G401.6 (cell line): ENCODE results near the gene ZNF750.

ENCODE experiments used
- FAIRE-seq: peaks from 2 replicates; lab custom pipeline; 2012; peaks lifted over from hg19 to GRCh38; lab: Jason Lieb, UNC

Gene ZNF750

DNA sequence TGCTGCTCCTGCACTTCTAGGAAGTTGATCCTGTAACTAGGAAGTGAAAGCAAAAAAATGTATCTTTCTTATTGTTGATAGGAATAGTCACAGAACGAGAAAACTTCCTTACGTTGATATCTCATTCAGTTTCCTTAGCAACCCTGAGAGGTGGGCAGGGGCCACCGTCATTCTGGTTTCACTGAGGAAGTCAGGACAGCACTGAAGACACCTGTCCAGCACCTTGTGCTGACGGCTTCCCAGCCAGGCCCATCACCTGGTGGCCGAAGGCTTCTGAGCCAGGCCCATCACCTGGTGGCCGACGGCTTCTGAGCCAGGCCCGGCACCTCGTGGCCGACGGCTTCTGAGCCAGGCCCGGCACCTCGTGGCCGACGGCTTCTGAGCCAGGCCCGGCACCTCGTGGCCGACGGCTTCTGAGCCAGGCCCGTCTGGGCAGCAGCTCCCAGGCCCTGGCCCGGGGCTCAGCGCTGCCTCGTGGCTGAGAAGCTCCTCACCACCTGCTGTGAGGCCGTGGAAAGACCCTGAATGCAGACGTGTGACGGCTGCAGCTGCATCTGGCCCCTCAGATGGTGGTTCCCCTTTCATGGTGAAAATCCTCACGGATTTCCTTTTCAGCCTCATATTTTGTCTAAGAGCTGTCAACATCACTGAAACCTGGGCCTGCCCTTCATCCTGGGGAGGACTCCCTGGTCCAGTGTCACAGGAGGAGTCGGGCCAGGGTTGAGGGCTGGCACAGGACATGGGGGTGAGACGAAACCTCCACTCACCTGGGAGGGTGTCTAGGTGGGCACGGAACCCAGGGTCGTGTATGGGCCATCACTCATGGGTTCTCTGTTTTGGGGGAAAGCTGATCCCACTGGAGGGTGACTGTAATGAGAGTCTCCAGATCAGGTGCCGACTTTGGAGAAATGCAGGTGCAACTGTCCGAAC, 33.0 kb upstream of the ZNF750 start:
- no peak for FAIRE-seq

DNA sequence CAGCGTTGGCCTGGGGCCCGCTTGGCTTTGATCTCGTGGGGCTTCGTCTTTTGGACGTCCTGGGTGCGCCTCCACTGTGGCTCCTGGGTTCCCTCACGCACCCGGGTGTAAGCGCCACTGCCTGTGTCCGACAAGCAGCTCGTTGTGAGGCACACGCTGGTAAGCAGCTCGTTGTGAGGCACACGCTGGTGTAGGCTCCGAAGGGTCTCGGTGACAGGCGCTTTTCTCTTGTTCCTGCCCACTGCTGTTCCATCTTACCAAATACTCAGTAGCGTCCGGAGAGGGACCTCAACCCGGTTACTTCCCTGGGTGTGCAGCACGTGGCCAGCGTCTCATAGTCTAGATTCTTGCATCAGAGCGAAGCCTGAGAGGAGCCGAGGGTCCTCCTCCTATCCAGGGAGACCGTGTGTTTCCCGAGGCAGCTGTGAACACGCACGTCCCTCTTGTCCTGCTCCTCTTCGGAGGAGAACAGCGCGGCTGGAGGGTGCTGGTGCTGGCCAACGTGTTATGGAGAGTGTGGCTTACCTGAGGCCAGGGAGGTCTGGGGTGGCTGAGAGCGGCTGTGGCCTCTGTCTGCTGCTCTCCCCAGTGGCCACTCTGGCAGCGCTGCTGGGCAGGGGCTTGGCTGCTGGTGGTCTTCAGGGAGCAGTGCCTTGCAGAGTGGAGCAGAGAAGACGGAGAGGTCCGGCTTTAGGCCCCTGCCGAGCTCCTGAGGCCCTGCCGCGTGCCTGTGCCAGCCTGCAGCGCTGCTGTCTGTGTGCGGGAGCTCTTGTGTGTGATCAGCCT, 32.1 kb upstream of the ZNF750 start:
- no peak for FAIRE-seq

DNA sequence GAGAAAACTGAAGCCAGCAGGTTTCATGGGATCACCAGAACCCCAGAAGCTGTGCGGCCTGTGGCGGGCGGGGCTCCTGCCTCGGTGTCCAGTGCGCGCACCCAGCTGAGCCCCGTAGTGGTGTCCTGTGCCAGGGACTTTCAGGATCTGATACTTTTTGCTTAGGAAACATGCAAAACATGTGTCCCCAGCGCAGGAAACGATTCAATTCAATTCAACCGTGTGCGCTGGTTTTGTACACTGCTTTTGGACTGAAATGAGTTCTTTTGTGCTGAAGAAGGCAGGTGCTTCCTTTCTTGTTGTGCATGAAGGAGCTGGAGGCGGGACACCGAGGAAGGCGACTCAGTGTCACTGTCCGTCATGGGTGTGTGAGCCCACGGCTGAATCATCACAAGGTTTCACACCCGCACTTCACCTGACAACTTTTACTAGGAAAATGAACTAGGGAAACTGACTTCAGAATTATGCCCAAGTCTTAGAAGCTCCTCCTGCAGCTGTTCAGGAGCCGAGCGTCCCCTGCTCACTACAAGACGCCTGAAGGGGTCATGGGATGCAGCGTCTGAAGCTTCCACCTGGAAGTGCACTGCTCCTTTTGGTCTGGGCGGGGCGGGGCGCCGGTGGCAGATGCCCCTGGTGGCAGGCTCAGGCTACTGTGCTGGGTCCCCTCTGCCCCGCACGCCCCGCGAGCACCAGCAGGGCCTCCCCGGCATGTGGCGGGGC, 31.4 kb upstream of the ZNF750 start:
- no peak for FAIRE-seq

DNA sequence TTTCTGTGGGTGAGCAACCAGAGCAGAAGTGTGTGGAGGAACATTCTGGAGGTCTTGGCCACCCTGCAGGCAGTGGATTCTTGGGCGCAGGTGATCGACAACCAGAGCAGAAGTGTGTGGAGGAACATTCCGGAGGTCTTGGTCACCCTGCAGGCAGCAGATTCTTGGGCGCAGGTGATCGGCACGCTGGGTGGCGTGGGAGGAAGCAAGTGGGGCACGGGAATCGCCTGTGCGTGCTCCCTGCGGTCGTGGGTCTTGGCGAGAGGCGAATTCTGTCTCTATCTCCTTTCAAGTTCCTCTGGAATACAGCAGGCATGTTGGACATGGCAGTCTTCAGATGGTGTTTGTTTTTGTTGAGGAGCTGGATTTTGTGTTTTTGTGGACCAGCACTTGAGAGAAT, 30.7 kb upstream of the ZNF750 start:
- no peak for FAIRE-seq

DNA sequence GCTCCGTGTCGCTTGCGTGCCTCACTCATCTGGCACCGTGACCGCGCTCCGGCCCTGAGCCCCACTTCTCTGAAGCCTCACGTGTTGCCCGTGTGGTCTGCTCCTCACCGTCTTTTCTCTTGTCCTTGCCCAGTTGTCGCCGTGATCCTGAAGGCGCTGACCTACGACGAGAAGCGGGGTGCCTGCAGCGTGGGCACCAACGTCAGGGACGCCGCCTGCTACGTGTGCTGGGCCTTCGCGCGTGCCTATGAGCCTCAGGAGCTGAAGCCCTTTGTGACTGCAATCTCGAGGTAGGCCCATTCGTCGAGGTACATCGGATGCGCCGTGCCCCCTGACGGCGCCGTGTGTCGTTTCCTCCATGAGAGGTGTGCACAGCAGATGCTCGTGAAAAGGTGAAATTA, 30.3 kb upstream of the ZNF750 start:
- FAIRE-seq, result no peak

DNA sequence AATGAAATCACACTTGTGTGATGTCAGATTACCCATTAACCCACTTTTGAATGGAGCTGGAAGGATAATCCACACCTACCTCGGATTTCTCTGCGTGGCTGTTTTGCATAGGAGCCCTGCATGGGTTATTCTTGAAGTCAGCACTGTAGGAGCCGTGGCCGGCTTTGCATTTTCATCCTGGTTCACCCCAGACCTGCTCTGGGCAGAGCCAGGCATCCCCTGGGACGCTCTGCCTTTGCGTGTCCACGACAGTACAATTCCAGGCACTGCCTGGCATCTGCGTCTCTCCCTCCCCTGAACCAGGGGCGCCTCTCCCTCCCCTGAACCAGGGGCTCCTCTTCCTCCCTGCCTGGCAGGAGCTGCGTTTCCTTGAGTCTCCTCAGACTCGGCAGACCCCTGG, 29.7 kb upstream of the ZNF750 start:
- no peak for FAIRE-seq

DNA sequence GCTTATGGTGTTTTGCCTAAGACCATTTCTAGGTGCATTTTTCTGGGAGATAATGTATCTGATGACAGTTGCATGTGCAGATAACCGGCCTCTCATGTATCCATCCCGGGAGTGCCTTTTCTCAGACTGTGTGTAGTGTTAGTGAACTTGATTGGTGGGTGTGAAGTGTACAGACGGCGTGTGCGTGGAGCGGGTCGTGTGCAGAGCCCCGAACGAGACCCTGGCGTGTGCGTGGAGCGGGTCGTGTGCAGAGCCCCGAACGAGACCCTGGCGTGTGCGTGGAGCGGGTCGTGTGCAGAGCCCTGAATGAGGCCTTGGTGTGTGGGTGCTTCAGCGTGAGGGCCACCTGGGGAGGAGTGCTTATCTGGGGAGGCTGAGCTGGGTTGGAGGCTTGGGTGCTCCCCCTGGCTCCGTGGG, 28.9 kb upstream of the ZNF750 start:
- no peak for FAIRE-seq

DNA sequence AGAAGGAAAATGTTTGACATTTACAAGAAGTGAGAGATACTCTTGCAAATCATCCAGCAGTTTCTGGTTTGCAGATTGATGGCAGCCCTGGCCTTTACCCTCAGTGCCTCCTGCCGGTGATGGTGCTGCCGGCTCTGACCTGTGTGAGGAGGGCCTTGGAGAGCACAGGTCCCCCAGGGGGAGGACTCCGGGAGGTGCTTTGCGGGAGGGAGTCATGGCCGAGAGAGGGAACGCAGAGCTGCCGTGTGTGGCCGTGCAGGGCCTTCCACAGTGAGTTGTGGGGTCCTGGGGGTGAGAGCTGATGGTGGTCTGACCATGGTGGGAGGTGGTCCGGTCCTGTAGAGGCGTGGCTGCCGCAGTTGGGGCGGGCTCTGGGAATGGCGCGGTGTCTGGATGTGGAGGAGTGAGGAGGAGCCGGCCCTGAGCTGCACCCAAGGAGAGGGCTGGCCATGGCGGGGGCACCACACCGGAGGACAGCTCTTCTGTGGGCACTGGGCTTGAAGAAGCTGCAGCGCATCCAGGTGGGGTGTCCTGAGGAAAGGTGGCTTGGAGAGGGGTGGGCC, 28.0 kb upstream of the ZNF750 start:
- no peak for FAIRE-seq

DNA sequence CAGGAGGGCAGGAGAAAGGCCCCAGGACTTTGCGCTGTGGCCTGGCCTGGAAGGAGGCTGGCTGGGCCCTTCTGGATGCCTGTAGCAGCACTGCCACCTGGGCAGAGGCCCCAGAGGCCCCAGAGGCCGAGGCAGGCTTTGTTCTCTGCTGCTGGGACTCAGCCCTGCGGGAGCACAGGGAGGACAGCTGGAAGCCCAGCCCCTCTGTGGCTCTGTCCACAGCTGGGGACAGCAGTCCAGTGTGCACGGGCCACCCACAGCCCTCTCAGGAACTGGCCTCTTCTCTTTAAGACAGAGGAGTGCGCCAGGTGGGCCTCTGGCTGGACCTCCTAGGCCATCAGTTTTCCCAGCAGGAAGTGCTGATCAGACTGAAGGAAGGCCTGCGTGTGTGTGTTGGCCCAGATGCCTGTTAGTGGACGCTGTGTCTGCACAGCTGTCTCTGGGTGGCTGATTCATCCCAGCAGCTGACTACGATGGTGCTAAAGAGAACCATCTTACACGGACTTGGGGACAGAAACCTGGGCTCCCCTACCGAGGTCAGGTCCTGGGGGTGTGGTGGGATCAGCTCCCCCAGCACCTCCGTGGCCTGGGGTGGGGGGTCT, 26.9 kb upstream of the ZNF750 start:
- no peak for FAIRE-seq

DNA sequence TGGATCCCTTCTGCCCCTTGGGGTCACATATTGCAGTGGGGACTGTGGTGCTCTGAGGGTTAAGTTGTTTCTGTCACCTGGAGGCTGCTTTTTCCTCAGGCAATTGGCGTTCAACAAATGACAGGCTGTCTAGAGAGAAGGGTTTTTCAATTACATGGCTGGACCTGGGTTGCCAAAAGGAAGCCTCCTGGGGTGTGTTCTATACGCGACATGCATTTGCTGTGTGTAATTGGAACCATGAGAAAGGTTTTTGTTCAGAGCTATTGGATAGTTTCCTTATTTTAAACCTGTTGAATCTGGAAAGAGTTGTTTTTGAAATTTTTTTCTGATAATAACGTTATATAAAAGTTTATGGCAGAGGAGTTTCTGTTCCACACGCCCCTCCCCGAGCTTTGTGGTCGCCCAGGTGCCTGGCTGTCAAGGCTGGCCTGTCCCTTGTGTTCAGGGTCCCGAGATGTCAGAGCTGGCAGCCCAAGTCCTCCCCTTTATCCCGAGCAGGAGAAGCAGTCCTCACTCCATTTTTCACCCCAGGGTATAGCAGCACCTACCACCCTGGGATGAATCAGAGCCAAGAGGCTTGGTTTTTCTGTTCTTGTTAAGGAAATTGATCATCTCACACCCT, 26.1 kb upstream of the ZNF750 start:
- no peak for FAIRE-seq

DNA sequence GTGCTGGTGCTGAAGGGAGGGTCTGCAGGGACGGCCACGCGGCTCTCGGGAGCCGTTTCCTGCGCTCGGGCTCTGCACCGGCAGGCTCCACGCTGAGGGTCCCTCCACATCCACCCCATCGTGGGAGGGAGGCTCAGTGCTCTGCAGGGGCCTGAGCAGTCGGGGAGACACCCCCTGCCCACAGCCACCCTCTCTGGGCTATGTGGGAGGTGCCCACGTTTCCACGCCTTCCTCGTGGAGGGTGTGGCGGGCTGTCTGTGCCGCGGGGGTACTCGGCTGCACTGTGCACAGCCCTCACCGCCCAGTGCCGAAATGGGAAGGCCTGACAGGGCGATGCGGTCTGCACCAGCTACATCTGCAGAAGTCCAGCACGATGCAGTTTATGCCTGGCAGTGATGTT, 25.5 kb upstream of the ZNF750 start:
- FAIRE-seq, result no peak

DNA sequence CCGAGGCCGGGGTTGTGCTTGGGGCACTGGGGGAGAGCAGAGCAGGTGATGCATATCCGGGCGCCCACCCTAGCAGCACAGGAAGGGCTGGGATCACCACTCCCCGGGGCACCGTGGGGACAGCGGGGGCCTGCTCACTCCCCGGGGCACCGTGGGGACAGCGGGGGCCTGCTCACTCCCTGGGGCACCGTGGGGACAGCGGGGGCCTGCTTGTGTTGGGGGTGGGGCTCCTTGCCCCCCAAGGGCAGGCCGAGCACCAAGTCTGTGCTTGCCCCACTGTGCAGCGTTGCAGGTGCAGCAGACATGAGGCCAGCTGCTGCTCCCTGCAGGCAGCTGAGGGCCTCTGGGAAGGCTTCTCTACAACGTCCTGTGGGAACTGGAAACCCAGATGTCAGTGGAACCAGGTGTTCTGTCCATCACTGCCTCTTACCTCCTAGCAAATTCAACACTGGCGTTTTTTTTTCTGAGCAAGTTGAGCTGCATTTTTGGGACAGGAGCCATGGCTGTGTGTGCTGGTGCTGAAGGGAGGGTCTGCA, 25.0 kb upstream of the ZNF750 start:
- FAIRE-seq, result no peak

DNA sequence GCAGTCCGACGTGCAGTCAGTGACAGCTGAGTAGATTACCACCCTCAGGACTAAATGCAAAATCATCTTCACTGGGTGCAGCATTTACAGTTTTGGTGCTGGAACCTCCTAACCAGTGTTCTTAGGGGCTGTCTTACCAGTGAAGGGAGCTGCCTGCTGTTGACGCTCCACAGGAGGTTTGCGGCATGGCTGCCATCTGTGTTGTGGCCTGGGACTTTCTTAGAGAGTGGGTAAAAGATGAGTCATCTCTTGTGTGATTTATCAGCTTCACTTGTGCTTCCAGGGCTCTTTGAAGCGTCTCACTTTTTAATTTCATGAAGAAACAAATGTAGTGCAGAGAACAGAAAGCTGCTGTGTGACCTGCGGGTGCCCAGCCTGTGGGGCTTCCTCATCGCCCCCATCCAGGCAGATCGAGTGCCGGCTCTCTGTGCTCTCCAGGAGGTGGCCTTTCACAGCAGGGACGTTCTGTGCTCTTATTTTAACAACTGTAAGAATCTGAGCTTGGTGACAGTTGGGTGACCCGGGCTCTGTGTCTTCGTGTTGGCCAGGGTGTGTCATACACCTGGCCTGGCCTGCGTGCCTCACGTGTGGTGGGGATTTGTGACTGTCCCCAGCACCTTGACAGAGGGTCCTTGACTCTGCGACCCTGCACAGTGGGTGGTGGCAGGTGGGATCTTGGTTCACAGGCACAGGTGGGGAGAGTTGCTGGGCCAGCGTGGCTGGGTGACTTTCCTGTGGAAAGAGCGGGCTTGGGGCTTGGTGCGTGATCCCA, 24.3 kb upstream of the ZNF750 start:
- no peak for FAIRE-seq

DNA sequence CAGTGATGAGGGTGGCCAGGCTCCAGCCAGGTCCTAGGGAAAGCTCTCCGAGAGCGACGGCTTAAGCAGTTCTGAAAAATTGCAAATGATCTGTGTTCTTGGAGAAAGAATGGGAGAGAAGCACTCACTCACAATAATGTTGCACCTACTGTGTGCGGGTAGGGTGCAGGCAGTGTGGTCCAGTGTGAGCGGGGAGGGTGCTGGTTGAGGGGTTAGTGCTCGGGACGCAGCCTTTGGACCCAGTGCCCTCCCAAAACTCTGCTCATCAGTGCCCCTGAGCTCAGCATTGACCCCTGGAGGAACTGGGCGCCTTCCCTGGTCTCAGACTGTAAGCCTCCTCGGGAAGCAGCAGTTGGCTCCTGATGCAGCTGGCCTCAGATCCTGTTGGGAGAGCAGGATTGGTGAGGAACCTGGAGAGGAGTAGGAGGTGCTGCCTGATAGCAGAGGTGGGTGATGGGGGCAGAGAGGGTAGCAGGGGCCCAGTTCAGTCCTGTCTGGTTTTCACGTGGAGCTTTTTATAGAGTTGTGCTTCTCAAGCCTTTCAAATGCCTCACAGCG, 23.6 kb upstream of the ZNF750 start:
- FAIRE-seq, result no peak

DNA sequence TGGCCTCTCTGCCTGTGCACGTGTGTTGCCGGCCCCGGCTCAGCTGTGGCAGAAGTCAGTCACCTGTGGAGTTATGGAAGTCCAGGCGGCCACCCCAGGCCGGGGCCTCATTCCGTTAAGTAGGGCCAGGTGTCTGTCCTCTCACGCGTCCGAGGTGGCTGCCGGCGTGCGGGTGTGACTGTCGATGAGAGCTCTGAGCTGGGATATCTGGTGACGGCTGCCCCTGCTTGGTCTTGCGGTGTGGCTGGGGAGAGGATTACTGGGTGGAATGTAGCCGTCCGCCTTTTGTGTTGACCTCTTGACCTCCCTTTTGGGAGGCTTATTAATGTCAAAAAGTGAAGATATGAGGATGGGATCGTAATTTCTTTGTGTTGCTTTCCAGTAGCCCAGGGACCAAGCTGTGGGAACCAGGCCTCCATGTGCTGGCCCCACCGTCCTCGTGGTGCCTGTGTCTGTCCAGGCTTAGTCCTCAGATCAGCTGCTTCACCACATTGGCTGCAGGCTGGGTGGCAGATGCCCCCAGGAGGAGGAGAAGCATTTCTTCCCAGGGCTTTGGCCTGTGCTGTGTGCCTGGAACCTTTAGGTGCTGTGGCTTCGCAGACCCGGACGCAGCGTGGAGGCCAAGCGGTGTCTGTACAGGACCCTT, 23.0 kb upstream of the ZNF750 start:
- no peak for FAIRE-seq

DNA sequence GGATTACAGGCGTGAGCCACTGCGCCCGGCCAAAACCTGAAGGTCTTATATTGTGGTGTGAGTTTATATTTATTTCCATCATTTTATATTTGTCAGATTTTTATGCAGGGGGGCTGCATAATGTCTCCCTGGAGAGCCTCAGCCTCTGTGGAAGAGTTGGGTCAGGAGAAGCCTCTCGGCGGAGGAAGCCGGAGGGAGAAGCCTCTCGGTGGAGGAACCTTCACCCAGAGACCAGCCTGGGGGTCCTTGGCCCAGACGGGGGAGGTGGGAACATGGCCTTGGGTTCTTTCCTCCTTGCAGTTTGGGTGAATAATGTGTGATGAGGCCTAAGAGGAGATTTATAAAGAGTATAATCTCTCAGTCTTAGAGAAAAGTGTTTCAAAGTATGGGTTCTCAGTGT, 22.4 kb upstream of the ZNF750 start:
- no peak for FAIRE-seq

DNA sequence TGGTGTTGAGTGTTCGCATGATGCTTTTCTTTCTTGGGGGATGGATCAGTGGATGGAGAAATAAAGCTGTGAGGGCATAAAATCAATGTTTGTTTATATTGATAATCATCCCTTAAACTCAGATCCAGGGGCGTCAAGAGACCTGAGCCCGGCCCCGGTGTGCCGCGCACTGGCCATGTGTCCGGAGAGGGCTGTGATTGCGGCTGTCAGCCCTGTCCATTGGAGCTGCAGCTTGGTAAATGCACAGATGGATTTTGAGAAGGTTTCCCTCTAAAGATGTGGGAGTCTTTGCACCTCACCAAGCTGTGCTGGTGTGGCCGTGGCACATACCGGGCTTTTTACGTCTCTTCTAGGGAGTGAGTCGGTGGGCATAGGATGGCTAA, 21.6 kb upstream of the ZNF750 start:
- FAIRE-seq, result no peak

DNA sequence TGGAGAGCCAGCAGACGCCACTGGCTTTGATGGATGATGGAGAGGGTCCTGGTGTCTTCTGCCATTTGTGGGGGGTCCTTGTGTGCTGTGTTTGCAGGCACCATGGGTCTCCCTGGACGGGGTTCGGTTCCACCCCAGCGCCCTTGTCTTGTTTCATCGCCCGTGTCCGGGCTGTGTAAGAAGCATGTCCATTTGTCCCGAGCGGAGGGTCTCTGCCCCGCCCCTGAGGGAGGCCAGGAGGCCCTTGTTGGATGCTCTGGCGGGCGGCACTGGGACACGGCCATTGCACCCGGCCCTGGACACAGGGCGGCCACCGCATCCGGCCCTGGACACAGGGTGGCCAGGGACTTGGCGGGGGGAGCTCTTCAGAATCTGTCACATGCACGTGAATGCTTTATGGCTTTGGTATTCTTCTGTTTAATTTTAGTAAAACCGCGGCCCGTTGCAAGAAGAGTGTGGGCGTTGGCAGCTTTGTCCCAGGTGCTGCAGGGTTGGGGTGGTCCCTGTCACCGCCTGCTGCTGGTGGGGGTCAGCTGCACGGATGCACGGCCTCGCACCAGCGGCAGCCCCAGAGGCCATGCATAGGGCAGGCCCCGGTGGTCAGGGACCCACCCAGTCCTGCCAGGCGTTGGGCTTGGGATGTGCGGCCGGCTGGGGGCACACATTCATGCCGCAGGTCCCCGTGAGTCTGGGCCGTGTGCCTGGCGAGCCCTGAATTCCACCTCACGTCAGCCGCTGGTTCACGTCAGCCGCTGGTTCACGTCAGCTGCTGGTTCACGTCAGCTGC, 21.0 kb upstream of the ZNF750 start:
- no peak for FAIRE-seq
